Smooth muscle cell (in vitro differentiated cells): ENCODE measurements around the gene CCNY. TPM values are rescaled to one million over a fixed set of nuclear protein-coding genes. Genes with fewer than 3 reads are reported as not detected.
A peak's percentile ranks its signal among the peaks of the same experiment; 100 is the strongest.

Experiments
- DNase-seq: peaks from one replicate; lab custom pipeline; 2025; ENCODE audit not compliant: unreplicated experiment; lab: John Stamatoyannopoulos, UW
- H2AFZ ChIP-seq: fragments of 200-600 bp; sonication (generic); 2 replicates; pipeline ENCODE4 v1.6.0; 2016; ENCODE audit warnings: antibody characterized with exemption, low read depth, mild to moderate bottlenecking
- H3F3A ChIP-seq: fragments of 200-600 bp; sonication (generic); 2 replicates; pipeline ENCODE4 v1.6.0; 2017; ENCODE audit warnings: antibody characterized with exemption, low read depth
- H3K27ac ChIP-seq: fragments of 200-600 bp; sonication (generic); 2 replicates; pipeline ENCODE4 v1.5.1; 2016; ENCODE audit warnings: low read depth, mild to moderate bottlenecking
- H3K27me3 ChIP-seq: fragments of 200-600 bp; sonication (generic); 2 replicates; pipeline ENCODE4 v1.6.1; 2016; ENCODE audit warnings: low read depth, mild to moderate bottlenecking
- H3K36me3 ChIP-seq: fragments of 200-600 bp; sonication (generic); 2 replicates; pipeline ENCODE4 v1.5.1; 2016; ENCODE audit warnings: low read depth
- H3K4me1 ChIP-seq: fragments of 200-600 bp; sonication (generic); 2 replicates; pipeline ENCODE4 v1.5.1; 2016; ENCODE audit warnings: low read depth
- H3K4me2 ChIP-seq: fragments of 200-600 bp; sonication (generic); 2 replicates; pipeline ENCODE4 v1.6.0; 2016; ENCODE audit warnings: mild to moderate bottlenecking
- H3K4me3 ChIP-seq: fragments of 200-600 bp; sonication (generic); 2 replicates; pipeline ENCODE4 v1.5.1; 2016; ENCODE audit warnings: mild to moderate bottlenecking
- H3K79me2 ChIP-seq: fragments of 200-600 bp; sonication (generic); 2 replicates; pipeline ENCODE4 v1.6.0; 2016; ENCODE audit warnings: low read depth, mild to moderate bottlenecking
- H3K9ac ChIP-seq: fragments of 200-600 bp; sonication (generic); 2 replicates; pipeline ENCODE4 v1.6.0; 2016; ENCODE audit warnings: low read depth
- H3K9me3 ChIP-seq: fragments of 200-600 bp; sonication (generic); replicated peaks from 2 replicates; pipeline ENCODE4 v1.5.1; 2016; ENCODE audit warnings: low read depth
- H4K20me1 ChIP-seq: fragments of 200-600 bp; sonication (generic); 2 replicates; pipeline ENCODE4 v1.6.0; 2016; ENCODE audit warnings: low read depth
- CTCF ChIP-seq: fragments of 200-600 bp; sonication (generic); IDR thresholded peaks from 2 replicates; pipeline ENCODE4 v1.5.1; 2017; ENCODE audit warnings: borderline replicate concordance, mild to moderate bottlenecking, antibody characterized with exemption; ENCODE audit not compliant: insufficient read depth, poor library complexity, severe bottlenecking
- WGBS: methylation state at CpG from one replicate; pipeline ENCODE4 v1.1.7; 2016; ENCODE audit warnings: low lambda C conversion rate; 5-methylcytosine and 5-hydroxymethylcytosine counted together
- polyA plus RNA-seq: library from polyadenylated mRNA; unstranded; fragments of >200 nt; fragmentation: Nextera tagmentation; extraction: Ambion mirVana; gene quantifications from 2 replicates; pipeline ENCODE4 v1.2.1, GENCODE V29; 2016
- total RNA-seq: library from RNA; depleted of rRNA; stranded (reverse); fragments of >200 nt; gene quantifications from 2 replicates; pipeline ENCODE4 v1.2.3, GENCODE V29; 2014

Gene CCNY
- total and polyA plus RNA-seq, 2 experiments from 2014 or later, result 46.9 to 57.5 TPM

DNA sequence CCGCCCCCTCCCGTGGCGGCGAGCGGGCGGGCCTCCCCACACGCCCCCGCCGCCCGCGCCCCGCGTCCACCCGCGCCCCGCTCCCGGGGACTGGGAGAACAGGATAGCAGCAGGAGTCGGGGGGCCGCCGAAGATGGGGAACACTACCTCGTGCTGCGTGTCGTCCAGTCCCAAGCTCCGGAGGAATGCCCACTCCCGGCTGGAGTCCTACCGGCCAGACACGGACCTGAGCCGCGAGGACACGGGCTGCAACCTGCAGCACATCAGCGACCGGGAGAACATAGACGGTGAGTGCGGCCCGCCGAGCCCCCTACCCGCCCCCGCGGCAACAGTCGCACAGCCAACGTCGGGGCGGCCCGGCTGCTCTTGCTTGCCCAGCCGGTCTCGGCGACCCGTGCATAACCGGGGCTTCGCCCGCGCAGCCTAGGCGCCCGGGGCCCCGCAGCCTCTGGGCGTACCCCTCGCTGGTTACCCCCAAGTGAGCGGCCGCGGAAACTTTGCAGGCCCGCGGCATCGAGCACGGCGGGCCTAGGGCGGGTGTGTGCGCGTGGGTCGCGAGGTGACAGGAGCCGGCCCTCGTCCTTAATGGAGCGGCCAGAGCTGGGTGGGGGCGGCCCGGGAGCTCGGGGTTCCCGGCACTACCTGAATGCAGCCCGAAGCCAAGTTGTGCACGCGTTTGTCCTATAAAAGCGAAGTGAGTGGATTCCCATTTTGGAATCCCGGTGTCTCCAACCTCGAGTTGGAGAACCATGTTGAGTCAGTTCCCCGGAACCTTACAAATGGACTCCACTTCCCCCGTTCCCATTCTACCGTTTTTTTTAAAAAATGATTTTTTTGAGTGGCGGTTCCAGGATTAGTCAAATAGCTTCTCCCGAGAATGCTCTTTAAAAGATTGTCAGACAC lies 863 bp downstream of the CCNY start:
- WGBS, result 2% methylated on average over 63 of the region's 88 CpGs
- H3K9ac ChIP-seq, result peak overlapping the region; percentile 76
- no peaks in the 10 kb centered on the region for H3K36me3 ChIP-seq
- TF ChIP-seq CTCF, result no peak
- peaks cover 83% of the 10 kb centered on the region for H3K79me2 ChIP-seq
- peak overlapping the region; percentile 4 for H3K27ac ChIP-seq
- DNase-seq, result no peak
- peaks cover 53% of the 10 kb centered on the region for H4K20me1 ChIP-seq
- H3K4me1 ChIP-seq, result peaks cover 17% of the 10 kb centered on the region
- peak overlapping the region; percentile 57 for H2AFZ ChIP-seq
- no peaks in the 10 kb centered on the region for H3K9me3 ChIP-seq
- H3K27me3 ChIP-seq, result no peaks in the 10 kb centered on the region
- peak overlapping the region; percentile 98 for H3K4me2 ChIP-seq
- peaks cover 9% of the 10 kb centered on the region for H3F3A ChIP-seq
- peak overlapping the region; percentile 94 for H3K4me3 ChIP-seq

GRCh38 chr10:35339942-35340341 lies 3.6 kb downstream of the CCNY start:
- Histone ChIP-seq H4K20me1 (peaks cover 81% of the 10 kb centered on the region), H2AFZ (no peak overlapping the region), H3F3A (no peaks in the 10 kb centered on the region), H3K27me3 (no peaks in the 10 kb centered on the region), H3K9ac (no peak overlapping the region), H3K4me3 (no peak overlapping the region), H3K79me2 (peaks cover 89% of the 10 kb centered on the region), H3K36me3 (no peaks in the 10 kb centered on the region), H3K4me1 (peaks cover 17% of the 10 kb centered on the region), H3K4me2 (peak overlapping the region; percentile 66), H3K9me3 (no peaks in the 10 kb centered on the region), H3K27ac (no peak overlapping the region)
- WGBS, result 73% methylated on average over 2 of the region's 2 CpGs
- no peak for DNase-seq
- TF ChIP-seq CTCF, result no peak

DNA sequence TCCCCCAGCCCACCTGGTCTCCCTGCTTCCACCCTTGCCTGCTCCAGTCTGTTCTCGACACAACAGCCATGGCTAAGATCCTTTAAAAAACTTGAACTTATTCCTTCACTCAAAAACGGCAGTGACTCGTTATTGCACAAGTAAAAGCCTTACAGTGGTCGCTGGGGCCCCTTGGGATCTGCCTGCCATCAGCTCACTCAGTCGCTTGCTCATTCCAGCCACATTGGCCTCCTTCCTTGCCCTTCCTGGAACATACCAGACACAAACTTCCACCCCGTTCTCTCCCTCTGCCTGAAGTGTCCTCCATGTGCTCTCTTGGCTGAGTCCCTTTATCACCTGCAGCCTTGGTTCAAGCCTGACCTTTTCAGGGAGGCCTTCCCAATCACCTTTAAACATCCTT lies 4.7 kb downstream of the CCNY start:
- Histone ChIP-seq H3K79me2 (peaks cover 89% of the 10 kb centered on the region), H2AFZ (no peak overlapping the region), H3K9me3 (no peaks in the 10 kb centered on the region), H3K9ac (no peak overlapping the region), H3F3A (no peaks in the 10 kb centered on the region), H3K36me3 (no peaks in the 10 kb centered on the region), H3K4me2 (peak overlapping the region; percentile 66), H3K27ac (peak overlapping the region; percentile 6), H4K20me1 (peaks cover 91% of the 10 kb centered on the region), H3K4me1 (peaks cover 16% of the 10 kb centered on the region), H3K4me3 (no peak overlapping the region), H3K27me3 (no peaks in the 10 kb centered on the region)
- no peak for TF ChIP-seq CTCF
- no peak for DNase-seq
- WGBS, result 13% methylated on average over 6 of the region's 6 CpGs
